HG02884 (cell line): ENCODE data around the gene STATH.
"Not testable (repeated sequence)": the region's sequence is repeated elsewhere in the genome, so short reads cannot be mapped to it uniquely, and the experiment has no call there.

ENCODE experiments used
- ATAC-seq: cut with Tn5 transposase; IDR thresholded peaks from one replicate; pipeline ENCODE4 v1.9.1; 2021; ENCODE audit warnings: mild to moderate bottlenecking, moderate library complexity; ENCODE audit not compliant: unreplicated experiment

Gene STATH

GRCh38 chr4:69995526-69996016 lies at the start of gene STATH:
Gene STATH (plus strand): TSS chr4:69995966. CDS start chr4:69998438, 2,472 bp downstream.
- no peak for ATAC-seq

GRCh38 chr4:69951602-69952001 lies 44.2 kb upstream of the STATH start:
- no peak for ATAC-seq

GRCh38 chr4:69957209-69957608 lies 38.6 kb upstream of the STATH start:
- ATAC-seq = no peak

GRCh38 chr4:69965628-69966027 lies 30.1 kb upstream of the STATH start, which contains the start of gene CSN2:
Gene CSN2 (minus strand): TSS chr4:69965728. CDS start chr4:69960995, 4,733 bp downstream.
- no peak for ATAC-seq

GRCh38 chr4:69970071-69970470 lies 25.7 kb upstream of the STATH start:
- no peak for ATAC-seq

- ATAC-seq = no peak
These were observed 21.1 kb upstream of the STATH start for GRCh38 chr4:69974631-69975030.

- ATAC-seq = no peak
These were observed 18.2 kb upstream of the STATH start for GRCh38 chr4:69977582-69977981.

- ATAC-seq = no peak
These were observed 11.7 kb upstream of the STATH start for GRCh38 chr4:69984030-69984443.

- ATAC-seq = no peak
These were observed 9.1 kb upstream of the STATH start for GRCh38 chr4:69986663-69987062.

GRCh38 chr4:69991016-69991415 lies 4.8 kb upstream of the STATH start:
- ATAC-seq = no peak

GRCh38 chr4:69994782-69995181 lies 984 bp upstream of the STATH start:
- ATAC-seq = no peak

GRCh38 chr4:69999420-69999819 lies 3.7 kb downstream of the STATH start:
- peak; percentile 62 for ATAC-seq

GRCh38 chr4:70000711-70001110 lies 4.9 kb downstream of the STATH start:
- ATAC-seq = no peak

GRCh38 chr4:70002507-70002906 lies 6.7 kb downstream of the STATH start:
- ATAC-seq = no peak

GRCh38 chr4:70008771-70009170 lies 13.0 kb downstream of the STATH start:
- no peak for ATAC-seq

- ATAC-seq = not testable (repeated sequence)
These were observed 23.2 kb downstream of the STATH start for GRCh38 chr4:70019006-70019405.

- ATAC-seq = no peak
These were observed 27.5 kb downstream of the STATH start for GRCh38 chr4:70023218-70023617.

- no peak for ATAC-seq
These were observed 31.2 kb downstream of the STATH start for GRCh38 chr4:70027011-70027410.

GRCh38 chr4:70028159-70028558 lies 32.4 kb downstream of the STATH start, which contains the start of gene HTN3:
Gene HTN3 (plus strand): TSS chr4:70028459. CDS start chr4:70030741, 2,282 bp downstream.
- not testable (repeated sequence) for ATAC-seq

- ATAC-seq = not testable (repeated sequence)
These were observed 41.8 kb downstream of the STATH start for GRCh38 chr4:70037559-70037958.

- ATAC-seq = not testable (repeated sequence)
These were observed 44.2 kb downstream of the STATH start for GRCh38 chr4:70039928-70040327.

- no peak for ATAC-seq
These were observed 46.0 kb downstream of the STATH start for GRCh38 chr4:70041652-70042286.

GRCh38 chr4:70050138-70050537 lies 54.4 kb downstream of the STATH start, which contains the start of gene HTN1:
Gene HTN1 (plus strand): TSS chr4:70050438. CDS start chr4:70053077, 2,639 bp downstream.
- ATAC-seq = not testable (repeated sequence)
